GM19023 (cell line): Measurements from ENCODE around the gene ZBTB16.

ENCODE experiments used
- ATAC-seq: cut with Tn5 transposase; IDR thresholded peaks from one replicate; pipeline ENCODE4 v1.9.1; 2021; ENCODE audit warnings: mild to moderate bottlenecking, moderate library complexity; ENCODE audit not compliant: unreplicated experiment

ZBTB16 gene

GRCh38 chr11:114163229-114163631, 103.7 kb downstream of the ZBTB16 start:
- no peak for ATAC-seq

- no peak for ATAC-seq
These were observed 104.4 kb downstream of the ZBTB16 start for GRCh38 chr11:114163830-114164401.

- ATAC-seq: no peak
These were observed 105.0 kb downstream of the ZBTB16 start for GRCh38 chr11:114164546-114164945.

GRCh38 chr11:114165326-114166230, 106.1 kb downstream of the ZBTB16 start:
- ATAC-seq: no peak

- no peak for ATAC-seq
These were observed 106.9 kb downstream of the ZBTB16 start for GRCh38 chr11:114166362-114166761.

GRCh38 chr11:114166897-114167323, 107.4 kb downstream of the ZBTB16 start:
- ATAC-seq: no peak

- ATAC-seq: no peak
These were observed 107.8 kb downstream of the ZBTB16 start for GRCh38 chr11:114167355-114167754.

- no peak for ATAC-seq
These were observed 108.4 kb downstream of the ZBTB16 start for GRCh38 chr11:114167771-114168448.

- no peak for ATAC-seq
These were observed 109.2 kb downstream of the ZBTB16 start for GRCh38 chr11:114168691-114169090.

- no peak for ATAC-seq
These were observed 109.8 kb downstream of the ZBTB16 start for GRCh38 chr11:114169321-114169749.

- no peak for ATAC-seq
These were observed 110.3 kb downstream of the ZBTB16 start for GRCh38 chr11:114169821-114170220.

GRCh38 chr11:114170226-114170625, 110.7 kb downstream of the ZBTB16 start:
- no peak for ATAC-seq

- no peak for ATAC-seq
These were observed 111.9 kb downstream of the ZBTB16 start for GRCh38 chr11:114171257-114172054.

- no peak for ATAC-seq
These were observed 112.7 kb downstream of the ZBTB16 start for GRCh38 chr11:114172055-114172861.

GRCh38 chr11:114172871-114173444, 113.4 kb downstream of the ZBTB16 start:
- no peak for ATAC-seq

- no peak for ATAC-seq
These were observed 114.3 kb downstream of the ZBTB16 start for GRCh38 chr11:114173843-114174242.

GRCh38 chr11:114174712-114175495, 115.4 kb downstream of the ZBTB16 start:
- no peak for ATAC-seq

GRCh38 chr11:114175706-114176105, 116.2 kb downstream of the ZBTB16 start:
- no peak for ATAC-seq

- ATAC-seq: no peak
These were observed 116.8 kb downstream of the ZBTB16 start for GRCh38 chr11:114176321-114176720.
